ENCODE data around the gene KCNJ3.

DNA sequence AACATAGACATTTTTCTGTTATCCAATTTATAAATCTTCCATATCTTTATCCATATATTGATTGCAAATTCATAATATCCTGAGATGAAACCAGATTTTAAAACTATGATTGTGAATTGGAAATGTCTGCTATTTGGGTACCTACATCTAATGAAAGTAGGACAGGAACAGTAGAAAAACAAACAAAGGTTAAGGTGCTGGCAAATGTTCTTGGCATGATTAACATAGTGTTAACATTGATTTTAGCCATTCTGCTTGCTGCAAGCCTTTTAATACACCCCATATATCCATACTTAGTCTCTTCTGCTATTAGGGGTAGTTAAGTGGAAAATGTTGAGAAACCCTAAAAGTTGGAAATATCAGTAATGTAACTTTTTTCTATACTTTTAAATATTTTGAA lies 152.0 kb downstream of the KCNJ3 start:
- TF ChIP-seq POLR2A (IDR thresholded peaks at IDR 0.05; ENCODE audit: low read length) (no peak), GATA1 (IDR thresholded peaks at IDR 0.05; ENCODE audit: low read depth, low read length) (no peak)

Measured in erythroblast (primary cell).